Measurements from ENCODE around the gene HNRNPAB.

DNA sequence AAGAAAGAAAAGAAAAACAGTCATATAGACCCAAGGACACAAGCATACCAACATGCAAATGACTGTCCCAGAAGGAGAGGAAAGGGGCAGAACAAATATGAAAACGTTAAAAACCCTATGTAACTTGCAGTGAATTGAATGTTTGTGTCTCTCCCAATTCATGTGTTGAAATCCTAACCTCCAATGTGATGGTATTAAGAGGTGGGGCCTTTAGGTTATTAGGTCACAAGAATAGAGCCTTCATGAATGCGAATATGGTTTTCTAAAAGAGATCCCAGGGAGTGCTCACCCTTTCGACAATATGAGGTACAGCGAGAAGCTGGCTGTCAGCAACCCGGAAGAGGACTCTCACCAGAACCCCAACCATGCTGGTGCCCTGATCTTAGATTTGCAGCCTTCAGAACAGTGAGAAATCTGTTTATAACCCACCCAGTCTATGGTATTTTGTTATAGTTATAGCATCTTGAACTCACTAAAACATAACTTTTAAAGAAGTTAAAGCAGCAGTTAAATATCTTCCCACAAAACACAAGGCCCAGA, 14.0 kb downstream of the HNRNPAB start:
- TF ChIP-seq EZH2 (IDR thresholded peaks at IDR 0.05; ENCODE audit: insufficient read depth, poor library complexity, severe bottlenecking) = no peak
- TF ChIP-seq EZH2phosphoT487 (IDR thresholded peaks at IDR 0.05; ENCODE audit: insufficient read depth, low read depth) = no peak
